Activated CD8-positive, alpha-beta memory T cell treated with anti-CD3 and anti-CD28 coated beads, Interleukin-2, amount 50 U/mL, for 48 hours (primary cell): ENCODE data around the gene PRSS38.
"Not testable (repeated sequence)": the region's sequence is repeated elsewhere in the genome, so short reads cannot be mapped to it uniquely, and the experiment has no call there.

Experiments
- DNase-seq: peaks from one replicate; pipeline ENCODE4 v3.0.0-alpha.2; 2020

PRSS38 gene

GRCh38 chr1:227846265-227846858 is 30.9 kb downstream of the PRSS38 start:
- no peak for DNase-seq

GRCh38 chr1:227847046-227847445 is 31.6 kb downstream of the PRSS38 start:
- DNase-seq, result not testable (repeated sequence)

- no peak for DNase-seq
These were observed 33.0 kb downstream of the PRSS38 start for GRCh38 chr1:227848430-227848932.

- DNase-seq, result no peak
These were observed 33.8 kb downstream of the PRSS38 start for GRCh38 chr1:227849251-227849650.

GRCh38 chr1:227854189-227854588 is 38.7 kb downstream of the PRSS38 start:
- DNase-seq, result no peak

GRCh38 chr1:227855687-227856086 is 40.2 kb downstream of the PRSS38 start:
- no peak for DNase-seq

GRCh38 chr1:227856147-227856858 is 40.8 kb downstream of the PRSS38 start:
- no peak for DNase-seq

GRCh38 chr1:227864882-227865281 is 49.4 kb downstream of the PRSS38 start:
- no peak for DNase-seq

GRCh38 chr1:227869279-227869842 is 53.9 kb downstream of the PRSS38 start:
- DNase-seq, result peak; percentile 45

GRCh38 chr1:227869851-227870305 is 54.4 kb downstream of the PRSS38 start:
- DNase-seq, result peak; percentile 52

- no peak for DNase-seq
These were observed 54.9 kb downstream of the PRSS38 start for GRCh38 chr1:227870366-227870765.

GRCh38 chr1:227871892-227872291 is 56.4 kb downstream of the PRSS38 start:
- DNase-seq, result peak; percentile 40

- DNase-seq, result not testable (repeated sequence)
These were observed 62.3 kb downstream of the PRSS38 start for GRCh38 chr1:227877810-227878209.

GRCh38 chr1:227880342-227880924 is 65.0 kb downstream of the PRSS38 start:
- no peak for DNase-seq

- DNase-seq, result peak; percentile 37
These were observed 67.6 kb downstream of the PRSS38 start for GRCh38 chr1:227883073-227883520.

GRCh38 chr1:227883641-227884301 is 68.3 kb downstream of the PRSS38 start:
- peak; percentile 43 for DNase-seq

GRCh38 chr1:227884370-227885134 is 69.1 kb downstream of the PRSS38 start:
- DNase-seq, result peak; percentile 48

GRCh38 chr1:227885135-227885647 is 69.7 kb downstream of the PRSS38 start:
- peak; percentile 59 for DNase-seq

- DNase-seq, result peak; percentile 55
These were observed 70.4 kb downstream of the PRSS38 start for GRCh38 chr1:227885648-227886502.

- DNase-seq, result peak; percentile 50
These were observed 71.1 kb downstream of the PRSS38 start for GRCh38 chr1:227886503-227886961.
